Stimulated activated CD8-positive, alpha-beta memory T cell treated with anti-CD3 and anti-CD28 coated beads, Interleukin-4, amount 100 ng/mL, for 48 hours (primary cell): Measurements from ENCODE around the gene PRRT2.
"Not testable (repeated sequence)": the region's sequence is repeated elsewhere in the genome, so short reads cannot be mapped to it uniquely, and the experiment has no call there.

Source experiments
- DNase-seq: peaks from one replicate; pipeline ENCODE4 v3.0.0-alpha.2; 2020

The PRRT2 gene

GRCh38 chr16:29790949-29791844, 20.8 kb upstream of the PRRT2 start:
- DNase-seq = no peak

GRCh38 chr16:29791845-29792807, 19.9 kb upstream of the PRRT2 start:
- no peak for DNase-seq

GRCh38 chr16:29793153-29793552, 18.8 kb upstream of the PRRT2 start:
- not testable (repeated sequence) for DNase-seq

- DNase-seq = no peak
Measured at GRCh38 chr16:29794231-29794710, 17.7 kb upstream of the PRRT2 start.

- DNase-seq = no peak
Measured at GRCh38 chr16:29802416-29802935, 9.5 kb upstream of the PRRT2 start.

- no peak for DNase-seq
Measured at GRCh38 chr16:29804020-29804419, 8.0 kb upstream of the PRRT2 start.

GRCh38 chr16:29804455-29805231, 7.3 kb upstream of the PRRT2 start:
- DNase-seq = no peak

- DNase-seq = peak; percentile 98
Measured at GRCh38 chr16:29805232-29806098, 6.5 kb upstream of the PRRT2 start.

GRCh38 chr16:29806099-29806579, 5.9 kb upstream of the PRRT2 start, which contains the start of gene MAZ:
Gene MAZ, plus strand, starts transcription at chr16:29806529. Its CDS starts 173 bp downstream, at chr16:29806702.
- DNase-seq = no peak

- DNase-seq = peak; percentile 76
Measured at GRCh38 chr16:29806641-29807425, 5.2 kb upstream of the PRRT2 start.

- DNase-seq = peak; percentile 93
Measured at GRCh38 chr16:29807426-29808218, 4.4 kb upstream of the PRRT2 start.

- DNase-seq = peak; percentile 60
Measured at GRCh38 chr16:29808219-29808900, 3.6 kb upstream of the PRRT2 start.

- DNase-seq = no peak
Measured at GRCh38 chr16:29809031-29809747, 2.8 kb upstream of the PRRT2 start.

- DNase-seq = peak; percentile 71
Measured at GRCh38 chr16:29809850-29810698, 1.9 kb upstream of the PRRT2 start.

GRCh38 chr16:29810699-29811169, 1.3 kb upstream of the PRRT2 start:
- no peak for DNase-seq

- peak; percentile 88 for DNase-seq
Measured at GRCh38 chr16:29811170-29811895, 660 bp upstream of the PRRT2 start.
